Stimulated activated CD8-positive, alpha-beta memory T cell treated with anti-CD3 and anti-CD28 coated beads, Interleukin-7, amount 100 ng/mL, for 24 hours (primary cell): ENCODE results near the gene GNB5.
"Not testable (repeated sequence)": the region's sequence is repeated elsewhere in the genome, so short reads cannot be mapped to it uniquely, and the experiment has no call there.

Experiments
- DNase-seq: peaks from one replicate; pipeline ENCODE4 v3.0.0-alpha.2; 2020; ENCODE audit warnings: low read depth

The GNB5 gene

GRCh38 chr15:52093539-52094510, 97.4 kb downstream of the GNB5 start:
- no peak for DNase-seq

GRCh38 chr15:52093167-52093538, 98.0 kb downstream of the GNB5 start:
- DNase-seq: no peak

GRCh38 chr15:52090193-52090592, 101.0 kb downstream of the GNB5 start:
- no peak for DNase-seq

GRCh38 chr15:52086011-52086786, 105.0 kb downstream of the GNB5 start:
- no peak for DNase-seq

GRCh38 chr15:52085299-52085698, 105.9 kb downstream of the GNB5 start:
- no peak for DNase-seq

- no peak for DNase-seq
Measured at GRCh38 chr15:52083603-52084002, 107.6 kb downstream of the GNB5 start.

GRCh38 chr15:52083037-52083359, 108.2 kb downstream of the GNB5 start:
- not testable (repeated sequence) for DNase-seq

- no peak for DNase-seq
Measured at GRCh38 chr15:52082197-52083036, 108.8 kb downstream of the GNB5 start.

GRCh38 chr15:52080706-52081392, 110.3 kb downstream of the GNB5 start:
- DNase-seq: no peak

GRCh38 chr15:52080031-52080430, 111.2 kb downstream of the GNB5 start:
- DNase-seq: no peak

- DNase-seq: peak; percentile 74
Measured at GRCh38 chr15:52078876-52079700, 112.1 kb downstream of the GNB5 start.

- no peak for DNase-seq
Measured at GRCh38 chr15:52078197-52078875, 112.9 kb downstream of the GNB5 start.

- DNase-seq: no peak
Measured at GRCh38 chr15:52076889-52077781, 114.1 kb downstream of the GNB5 start.

GRCh38 chr15:52071570-52071969, 119.6 kb downstream of the GNB5 start:
- no peak for DNase-seq

GRCh38 chr15:52069559-52069958, 121.6 kb downstream of the GNB5 start:
- no peak for DNase-seq

GRCh38 chr15:52068004-52068615, 123.1 kb downstream of the GNB5 start:
- no peak for DNase-seq

- no peak for DNase-seq
Measured at GRCh38 chr15:52067545-52067926, 123.7 kb downstream of the GNB5 start.

- no peak for DNase-seq
Measured at GRCh38 chr15:52066842-52067544, 124.2 kb downstream of the GNB5 start.
